K562 (cell line): Measurements from ENCODE around the gene CCDC184. TPM values are rescaled to one million over a fixed set of nuclear protein-coding genes. Genes with fewer than 3 reads are reported as not detected.

Source experiments
- ARID1B ChIP-seq: fragments of 450-650 bp; IDR thresholded peaks from 2 replicates; pipeline ENCODE4 v1.6.1; 2016; ENCODE audit warnings: antibody characterized with exemption, mild to moderate bottlenecking, inconsistent platforms
- ARID3A ChIP-seq: IDR thresholded peaks from 2 replicates; pipeline ENCODE4 v1.6.1; 2012; ENCODE audit warnings: low read depth, low read length, improper control_type of control experiment, borderline replicate concordance
- BCOR ChIP-seq: fragments of 450-650 bp; IDR thresholded peaks from 2 replicates; pipeline ENCODE4 v1.6.1; 2016
- CCAR2 ChIP-seq: fragments of 200-400 bp; formaldehyde crosslinking; IDR thresholded peaks from 2 replicates; pipeline ENCODE4 v1.6.1; 2017; ENCODE audit warnings: mild to moderate bottlenecking, low read depth, low read length
- DIDO1 ChIP-seq: fragments of 450-650 bp; IDR thresholded peaks from 2 replicates; pipeline ENCODE4 v1.6.1; 2016; ENCODE audit warnings: low read depth, missing biosample characterization, missing genetic modification characterization
- ETV1 ChIP-seq: fragments of 450-650 bp; conservative IDR thresholded peaks from 2 replicates; pipeline ENCODE4 v1.6.1; 2016; ENCODE audit warnings: missing genetic modification characterization, control low read depth, low read depth, missing compliant biosample characterization
- HDAC1 ChIP-seq, 2 experiments: fragments of 450-650 bp; IDR thresholded peaks; 2 replicates each; pipeline ENCODE4 v1.6.1; 2016 to 2017; ENCODE audit warnings: inconsistent platforms in 1 of 2, mild to moderate bottlenecking in 1 of 2, moderate library complexity in 1 of 2
- KDM1A ChIP-seq, 2 experiments: fragments of 450-650 bp; IDR thresholded peaks; 2 replicates each; pipeline ENCODE4 v1.6.1; 2016; ENCODE audit warnings: mild to moderate bottlenecking in 2 of 2
- MCM3 ChIP-seq: fragments of 450-650 bp; IDR thresholded peaks from 2 replicates; pipeline ENCODE4 v1.6.1; 2016
- MNT ChIP-seq, 2 experiments: fragments of 450-650 bp; conservative IDR thresholded peaks; 2 replicates each; pipeline ENCODE4 v1.6.1; 2017; ENCODE audit warnings: mild to moderate bottlenecking in 2 of 2, moderate library complexity in 2 of 2
- NEUROD1 ChIP-seq: fragments of 150-350 bp; IDR thresholded peaks from 2 replicates; pipeline ENCODE4 v1.6.1; 2014; ENCODE audit warnings: borderline replicate concordance, low read length, low read depth; ENCODE audit not compliant: partially characterized antibody
- REST ChIP-seq, 2 experiments: fragments of 450-650 bp; formaldehyde crosslinking in 1 of 2; IDR thresholded peaks; 2 replicates each; pipeline versions ENCODE4 v1.4.0 to v1.6.1; 2014 to 2020; ENCODE audit warnings: mild to moderate bottlenecking in 2 of 2, borderline replicate concordance in 1 of 2, low read depth in 1 of 2
- ZNF184 ChIP-seq: sonication (generic); formaldehyde crosslinking; IDR thresholded peaks from 2 replicates; pipeline ENCODE4 v1.5.0; 2020; ENCODE audit warnings: missing genetic modification reagents
- ZNF316 ChIP-seq: fragments of 450-650 bp; IDR thresholded peaks from 2 replicates; pipeline ENCODE4 v1.6.1; 2016
- ZNF354B ChIP-seq: fragments of 250-450 bp; sonication (Bioruptor Pico); IDR thresholded peaks from 2 replicates; pipeline ENCODE4 v1.4.0; 2020
- polyA plus RNA-seq, 8 experiments: library from polyadenylated mRNA; depleted of rRNA in 4 of 8; stranded (reverse) in 5 of 8; unstranded in 3 of 8; fragments of >200 nt; fragmentation: Nextera tagmentation in 2 of 8; fragmentation: Illumina TruSeq in 1 of 8; extraction: Ambion mirVana in 2 of 8; extraction: Trizol in 1 of 8; gene quantifications; 2 replicates each; pipeline versions ENCODE4 v1.2.1 to v1.2.3, GENCODE V29; 2011 to 2014; ENCODE audit warnings: inconsistent platforms in 1 of 8, missing spikeins in 1 of 8
- total RNA-seq, 7 experiments: library from RNA; depleted of rRNA in 6 of 7; stranded (reverse); fragments of >200 nt in 6 of 7; fragmentation: Illumina TruSeq in 2 of 7; extraction: Trizol in 2 of 7; gene quantifications; 2 replicates each; pipeline versions ENCODE4 v1.2.1 to v1.2.3, GENCODE V29; 2011 to 2021; ENCODE audit warnings: low replicate concordance in 1 of 7
- TF ChIP-seq, protein P1 (sequence below): fragments of 250-450 bp; sonication (Bioruptor Pico); IDR thresholded peaks from 2 replicates; pipeline ENCODE4 v1.8.0; 2022; ENCODE audit warnings: moderate library complexity, mild to moderate bottlenecking, inconsistent platforms

CCDC184 gene
- total and polyA plus RNA-seq, 9 of the 15 experiments (the other 6 are each of a cell fraction or from before 2014, with no cell fraction given) = 0.09 TPM; not detected in 8

- TF ChIP-seq MNT (conservative IDR thresholded peaks at IDR 0.05) (no peak), BCOR (no peak), ZNF354B (CRISPR knock-in tag) (no peak), NEUROD1 (no peak), CCAR2 (no peak), ZNF184 (no peak), KDM1A (IDR thresholded peaks at IDR 0.05) (peak; percentile 83 to 85), REST (IDR thresholded peaks at IDR 0.05; ENCODE audit: borderline replicate concordance) (0 out of 2 replicates have a peak, but pooled peaks have one; percentile 7), REST (CRISPR knock-in tag; IDR thresholded peaks at IDR 0.05; ENCODE audit: low read depth) (no peak), ETV1 (tag) (0 out of 2 replicates have a peak, but pooled peaks have one; percentile 10), MCM3 (no peak), HDAC1 (IDR thresholded peaks at IDR 0.05) (peak in 1 of 2 experiments; percentile 39; a peak in 1 of 4 replicates), ARID1B (peak; percentile 28), ARID3A (peak; percentile 68; the same call in 1 of the 2 replicates), ZNF316 (peak; percentile 96), DIDO1 (no peak)
- TF ChIP-seq, protein P1, sequence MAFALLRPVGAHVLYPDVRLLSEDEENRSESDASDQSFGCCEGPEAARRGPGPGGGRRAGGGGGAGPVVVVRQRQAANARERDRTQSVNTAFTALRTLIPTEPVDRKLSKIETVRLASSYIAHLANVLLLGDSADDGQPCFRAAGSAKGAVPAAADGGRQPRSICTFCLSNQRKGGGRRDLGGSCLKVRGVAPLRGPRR = no peak
Observed at GRCh38 chr12:48197549-48197970, 14.1 kb downstream of the CCDC184 start (continued).
